GM10266 (cell line): Measurements from ENCODE around the gene AEBP2.

Experiments
- DNase-seq: peaks from one replicate; pipeline ENCODE4 v3.0.0; 2012; ENCODE audit errors: extremely low spot score
- TF ChIP-seq, protein P1 (sequence below): IDR thresholded peaks from 2 replicates; pipeline ENCODE4 v1.5.1; 2012; ENCODE audit warnings: mild to moderate bottlenecking, low read depth; ENCODE audit not compliant: control insufficient read depth, insufficient read depth; ENCODE audit errors: missing control alignments

AEBP2 gene

DNA sequence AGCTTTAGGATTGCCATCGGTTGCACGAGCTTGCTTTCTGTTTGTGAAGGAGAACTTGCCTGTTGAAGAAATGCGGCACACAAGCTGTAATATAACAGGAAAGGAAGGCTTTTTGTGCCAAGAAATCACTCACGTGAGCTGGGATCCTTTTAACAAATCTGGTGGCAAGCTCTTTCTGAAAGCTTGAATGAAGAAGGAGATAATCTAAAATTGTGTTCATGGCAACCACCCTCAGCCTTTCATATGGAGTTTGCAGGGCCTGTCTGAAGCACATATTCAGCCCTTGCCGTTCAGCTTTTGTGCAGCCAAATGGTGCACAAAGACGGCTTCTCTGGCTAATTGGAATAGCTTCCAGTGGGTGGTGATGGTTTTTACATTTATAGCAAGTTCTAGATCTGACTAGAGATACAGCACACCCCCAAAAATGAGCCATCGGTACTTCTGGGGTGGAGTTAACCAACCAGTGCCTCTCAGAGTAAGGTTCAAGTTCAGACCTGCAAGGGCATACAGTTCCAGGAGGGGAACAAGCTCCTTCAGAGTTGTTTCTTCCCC lies 107.4 kb downstream of the AEBP2 start:
- TF ChIP-seq, protein P1, sequence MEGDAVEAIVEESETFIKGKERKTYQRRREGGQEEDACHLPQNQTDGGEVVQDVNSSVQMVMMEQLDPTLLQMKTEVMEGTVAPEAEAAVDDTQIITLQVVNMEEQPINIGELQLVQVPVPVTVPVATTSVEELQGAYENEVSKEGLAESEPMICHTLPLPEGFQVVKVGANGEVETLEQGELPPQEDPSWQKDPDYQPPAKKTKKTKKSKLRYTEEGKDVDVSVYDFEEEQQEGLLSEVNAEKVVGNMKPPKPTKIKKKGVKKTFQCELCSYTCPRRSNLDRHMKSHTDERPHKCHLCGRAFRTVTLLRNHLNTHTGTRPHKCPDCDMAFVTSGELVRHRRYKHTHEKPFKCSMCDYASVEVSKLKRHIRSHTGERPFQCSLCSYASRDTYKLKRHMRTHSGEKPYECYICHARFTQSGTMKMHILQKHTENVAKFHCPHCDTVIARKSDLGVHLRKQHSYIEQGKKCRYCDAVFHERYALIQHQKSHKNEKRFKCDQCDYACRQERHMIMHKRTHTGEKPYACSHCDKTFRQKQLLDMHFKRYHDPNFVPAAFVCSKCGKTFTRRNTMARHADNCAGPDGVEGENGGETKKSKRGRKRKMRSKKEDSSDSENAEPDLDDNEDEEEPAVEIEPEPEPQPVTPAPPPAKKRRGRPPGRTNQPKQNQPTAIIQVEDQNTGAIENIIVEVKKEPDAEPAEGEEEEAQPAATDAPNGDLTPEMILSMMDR = no peak
- no peak for DNase-seq

DNA sequence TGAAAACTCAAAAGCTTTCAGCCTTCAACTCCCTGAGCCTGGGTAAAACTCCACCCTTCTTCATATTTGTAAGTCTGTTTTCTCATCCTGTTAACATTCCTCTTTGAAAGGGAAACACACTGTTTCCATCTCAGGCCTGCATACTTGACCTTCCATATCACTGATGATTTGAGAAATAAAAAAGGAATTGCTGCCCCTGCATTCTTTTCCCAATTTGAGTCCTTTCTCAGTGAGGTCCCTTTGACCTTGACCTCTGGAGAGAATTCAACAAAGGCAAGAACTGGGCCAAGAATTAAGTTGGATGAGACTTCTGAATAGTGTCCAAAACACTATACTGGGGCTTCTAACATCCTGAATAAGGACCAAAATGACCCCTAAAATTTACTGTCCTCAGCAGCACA lies 108.0 kb downstream of the AEBP2 start:
- TF ChIP-seq, protein P1 = no peak
- no peak for DNase-seq

DNA sequence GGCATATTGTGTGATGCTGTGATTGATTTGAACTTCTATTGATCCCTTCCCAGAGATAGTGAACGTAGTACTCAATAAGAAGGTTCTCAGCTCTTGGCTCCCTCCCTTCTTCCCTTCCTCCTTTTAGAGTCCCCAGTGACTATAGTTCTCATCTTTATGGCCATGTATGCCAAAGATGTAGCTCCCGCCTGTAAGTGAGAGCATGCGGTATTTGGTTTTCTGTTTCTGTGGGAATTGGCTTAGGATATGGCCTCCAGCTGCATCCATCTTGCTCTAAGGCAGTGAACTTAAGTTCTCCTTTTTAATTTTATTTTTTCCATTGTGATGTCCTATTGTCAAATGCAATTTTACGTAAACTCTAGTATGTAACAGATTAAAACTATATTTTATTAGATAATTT lies 109.5 kb downstream of the AEBP2 start:
- TF ChIP-seq, protein P1 = no peak
- DNase-seq = no peak

GRCh38 chr12:19550626-19551025 lies 111.3 kb downstream of the AEBP2 start:
- TF ChIP-seq, protein P1 = no peak
- no peak for DNase-seq

GRCh38 chr12:19552441-19553097 lies 113.3 kb downstream of the AEBP2 start:
- DNase-seq = peak; percentile 25

GRCh38 chr12:19553175-19553574 lies 113.9 kb downstream of the AEBP2 start:
- no peak for DNase-seq

DNA sequence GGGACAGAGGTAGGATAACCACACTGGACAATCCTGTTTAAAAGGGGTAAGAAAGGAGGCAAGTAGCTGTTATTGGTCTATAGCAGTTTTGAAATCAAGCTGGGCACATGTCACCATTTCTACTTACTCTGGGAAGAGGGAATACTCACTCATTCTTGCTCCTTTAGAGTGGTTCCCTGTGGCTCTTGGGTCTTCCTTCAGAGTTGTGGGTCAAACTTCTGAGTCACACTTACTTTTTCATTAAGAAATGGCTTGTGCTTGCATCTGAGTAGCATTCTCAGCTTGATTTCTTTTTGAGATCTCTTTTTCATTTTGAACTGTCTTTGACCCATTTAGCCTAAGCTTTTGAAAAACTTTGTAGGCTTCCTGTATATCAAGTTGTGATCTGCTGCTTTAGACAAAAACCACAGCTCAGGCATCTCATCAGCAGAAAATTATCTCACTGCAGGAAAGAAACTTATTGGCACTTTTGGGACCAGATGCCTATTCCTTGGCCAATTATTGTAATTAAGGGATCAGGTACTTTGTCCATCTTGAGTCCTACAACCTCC lies 122.2 kb downstream of the AEBP2 start:
- TF ChIP-seq, protein P1 = no peak
- DNase-seq = no peak

More at GRCh38 chr12:19553175-19553574, 113.9 kb downstream of the AEBP2 start:
- TF ChIP-seq, protein P1 = no peak
